ENCODE results near the gene JAG2.
A peak's percentile ranks its signal among the peaks of the same experiment; 100 is the strongest.

JAG2 gene

GRCh38 chr14:105180592-105181548, 12.3 kb upstream of the JAG2 start, which contains the start of gene NUDT14:
Gene NUDT14, minus strand, starts transcription at chr14:105181312. Its CDS starts 103 bp downstream, at chr14:105181209.
- peak; percentile 72 for DNase-seq

DNA sequence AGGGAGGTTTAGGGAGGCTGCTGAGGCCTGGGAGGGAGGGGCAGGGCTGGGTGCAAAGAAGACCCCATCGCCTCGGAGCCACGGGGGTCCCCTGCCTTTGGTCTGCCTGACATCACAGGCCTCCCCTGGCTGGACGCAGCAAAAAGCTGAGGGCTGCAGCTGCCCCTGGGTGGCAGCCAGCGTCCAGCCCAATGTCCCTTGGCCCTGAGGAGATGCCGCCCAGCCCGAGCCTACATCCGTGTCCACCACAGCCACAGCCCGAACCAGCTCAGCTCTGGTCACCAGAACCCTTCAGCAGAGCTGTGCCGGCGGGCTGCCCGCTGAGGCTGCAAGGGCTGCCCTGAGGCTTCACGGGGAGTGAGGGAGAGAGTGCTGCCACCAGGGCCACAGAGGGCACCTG, 10.6 kb upstream of the JAG2 start:
- peak; percentile 23 for DNase-seq

DNA sequence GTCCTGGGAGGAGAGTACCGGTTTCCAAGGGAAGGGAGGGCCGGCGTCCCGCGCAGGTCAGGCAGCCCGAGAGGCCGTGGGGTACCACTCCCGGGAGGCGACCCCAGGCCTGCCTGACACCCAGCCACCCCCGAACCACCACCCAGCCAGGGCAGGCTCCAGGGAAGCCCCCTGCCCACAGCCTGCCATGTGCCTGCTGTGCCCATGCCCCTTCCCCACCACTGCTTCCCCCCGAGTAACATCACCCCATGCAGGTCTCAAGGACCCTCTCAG, 10.2 kb upstream of the JAG2 start:
- DNase-seq = no peak

DNA sequence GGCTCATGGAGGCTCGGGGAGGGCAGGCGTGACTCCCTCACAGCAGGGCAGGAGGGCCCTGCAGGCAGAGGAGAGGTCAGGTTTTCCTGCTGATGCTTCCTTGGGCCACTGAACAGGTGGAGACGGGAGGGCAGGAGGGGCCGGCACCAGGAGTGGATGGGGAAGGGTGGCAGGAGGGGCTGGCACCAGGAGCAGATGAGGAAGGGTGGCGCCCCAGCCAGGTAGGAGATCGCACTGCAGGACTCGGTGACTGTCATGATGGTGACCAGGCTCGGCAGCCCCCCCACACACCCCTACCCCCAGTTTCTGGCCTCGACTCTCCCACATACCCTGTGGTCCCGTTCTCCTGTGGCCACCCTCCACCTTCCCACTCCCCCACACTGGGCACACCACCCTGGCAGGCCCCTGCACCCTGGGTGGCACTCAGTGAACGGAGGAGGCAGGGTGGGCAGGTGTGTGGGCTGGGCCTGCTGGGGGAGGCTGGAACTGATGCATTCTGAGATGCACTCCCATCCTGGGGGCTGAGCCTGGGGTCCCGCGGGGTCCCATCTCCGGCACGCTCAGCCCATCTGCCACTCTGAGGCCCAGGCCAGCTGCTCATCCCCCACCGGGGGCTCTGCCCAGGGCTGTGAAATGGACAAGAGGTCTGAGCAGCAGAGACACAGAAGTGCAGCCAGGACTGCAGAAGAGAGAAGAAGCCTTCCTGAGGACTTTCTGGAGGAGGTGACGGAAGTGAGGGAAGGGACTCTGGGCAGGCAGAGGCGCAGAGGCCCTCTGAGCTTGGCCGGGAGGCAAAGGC, 9.7 kb upstream of the JAG2 start:
- DNase-seq = peak; percentile 52

GRCh38 chr14:105177082-105177481, 8.5 kb upstream of the JAG2 start:
- no peak for DNase-seq

- no peak for DNase-seq
These were observed 7.9 kb upstream of the JAG2 start for GRCh38 chr14:105176513-105176912.

- DNase-seq = no peak
These were observed 5.6 kb upstream of the JAG2 start for GRCh38 chr14:105173901-105174894.

DNA sequence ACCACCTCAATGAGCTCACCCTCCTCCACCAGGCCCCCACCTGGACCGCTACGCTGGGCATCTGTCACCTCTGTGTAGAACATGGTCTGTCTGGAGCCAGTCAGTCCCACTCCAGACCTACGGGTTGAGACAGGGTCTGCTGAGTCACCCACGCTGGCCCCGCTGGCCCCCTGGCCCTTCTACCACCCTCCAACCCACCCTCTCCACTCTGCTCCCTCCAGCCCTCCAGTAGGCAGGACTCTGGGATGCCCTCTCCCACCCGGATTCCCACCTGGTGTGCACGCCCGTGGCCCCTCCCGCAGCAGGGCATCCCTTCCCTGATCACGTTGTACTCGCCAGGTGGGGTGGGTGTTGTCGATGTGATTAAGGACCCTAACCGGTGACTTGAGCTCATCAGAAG, 4.6 kb upstream of the JAG2 start:
- DNase-seq = no peak

DNA sequence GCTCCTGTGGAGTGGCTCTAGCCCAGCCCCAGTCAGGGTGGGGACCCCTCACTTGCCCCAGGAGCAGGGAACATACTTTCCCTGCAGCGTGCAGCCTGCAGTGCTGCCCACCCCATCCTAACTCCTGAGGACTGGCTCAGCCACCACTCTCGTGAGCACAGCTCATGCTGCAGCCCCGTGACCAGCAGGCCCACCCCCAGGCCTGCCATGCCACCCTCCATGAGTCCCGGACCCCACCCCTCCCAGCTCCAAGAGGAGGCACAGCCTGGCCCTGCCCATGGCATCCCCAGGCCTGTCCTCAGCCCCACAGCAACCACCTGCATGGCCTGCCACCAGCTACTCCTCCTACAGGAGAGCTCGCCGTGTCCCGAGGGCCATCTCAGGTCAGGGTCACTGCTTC, 3.9 kb upstream of the JAG2 start:
- DNase-seq = no peak

GRCh38 chr14:105171004-105171673, 2.6 kb upstream of the JAG2 start:
- DNase-seq = peak; percentile 80

GRCh38 chr14:105169776-105170655, 1.4 kb upstream of the JAG2 start:
- DNase-seq = peak; percentile 54

- no peak for DNase-seq
These were observed 467 bp upstream of the JAG2 start for GRCh38 chr14:105168979-105169507.

- DNase-seq = no peak
These were observed 519 bp downstream of the JAG2 start for GRCh38 chr14:105168093-105168420.

DNA sequence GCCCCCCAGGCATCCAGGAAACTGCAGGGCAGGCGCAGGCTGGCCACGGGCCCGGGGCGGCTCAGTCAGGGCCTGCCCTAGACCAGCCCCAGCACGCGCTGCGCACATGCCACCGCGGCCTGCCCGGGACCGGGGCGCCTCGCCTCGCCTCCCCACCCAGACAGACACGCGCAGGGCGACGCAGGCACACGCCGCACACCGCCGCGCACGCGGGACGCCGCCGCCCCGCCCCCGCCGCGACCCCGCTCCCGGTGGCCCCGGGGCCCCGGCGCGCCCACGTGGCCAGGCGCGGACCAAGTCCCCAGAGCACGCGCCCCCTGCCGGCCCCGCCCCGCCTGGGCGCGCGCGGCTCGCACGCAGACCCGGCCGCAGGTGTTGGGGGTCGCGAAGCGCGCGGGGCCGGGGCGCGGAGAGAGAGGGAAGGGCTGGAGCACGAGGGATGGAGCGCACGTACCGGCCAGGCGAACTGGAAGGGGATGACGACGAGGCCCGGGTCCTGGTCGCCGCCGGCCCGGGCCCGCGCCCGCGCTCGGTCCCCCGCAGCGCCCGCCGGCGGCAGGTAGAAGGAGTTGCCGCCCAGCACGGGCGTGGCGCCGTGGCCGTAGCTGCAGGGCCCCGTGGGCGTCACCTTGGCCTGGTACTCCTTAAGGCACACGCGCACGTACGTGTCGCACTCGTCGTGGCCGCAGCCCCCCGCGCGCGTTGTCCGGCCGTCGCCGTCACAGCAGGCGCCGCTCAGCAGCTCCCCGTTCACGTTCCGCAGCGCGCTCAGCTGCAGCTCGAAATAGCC, 1.1 kb downstream of the JAG2 start:
- no peak for DNase-seq

DNA sequence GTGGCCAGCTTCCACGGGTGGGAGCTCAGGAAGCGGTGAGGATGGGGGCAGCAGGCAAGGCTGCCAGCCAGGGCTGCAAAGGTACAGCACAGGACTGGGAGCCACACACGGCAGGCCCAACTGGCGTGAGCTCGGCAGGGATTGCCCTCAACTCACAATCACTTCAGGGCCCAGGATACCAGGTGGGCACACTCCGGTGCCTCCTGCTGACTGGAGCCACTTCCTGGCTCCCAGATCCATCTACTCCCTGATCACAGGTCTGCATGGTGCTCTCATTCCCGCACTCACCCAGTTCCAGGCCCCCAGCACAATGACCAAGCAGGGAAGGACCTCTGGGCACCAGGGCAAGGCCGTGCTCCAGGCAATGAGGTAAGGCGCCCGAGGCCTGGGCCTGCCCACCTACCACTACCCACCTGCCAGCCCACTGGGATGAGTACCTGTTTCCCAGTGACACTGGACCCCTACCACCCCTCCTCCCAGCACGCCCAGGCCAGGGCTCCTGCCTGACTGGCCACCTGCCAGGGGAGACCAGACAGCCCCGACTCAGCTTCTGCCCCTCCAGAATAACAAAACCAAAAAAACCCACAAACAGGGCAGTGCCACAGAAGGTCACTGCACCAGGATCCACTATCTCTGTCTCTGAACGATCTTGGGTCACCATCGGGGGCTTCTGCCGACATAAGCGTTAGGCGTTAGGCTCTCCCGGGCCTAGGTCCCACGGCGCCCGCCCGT, 1.8 kb downstream of the JAG2 start:
- DNase-seq = no peak

DNA sequence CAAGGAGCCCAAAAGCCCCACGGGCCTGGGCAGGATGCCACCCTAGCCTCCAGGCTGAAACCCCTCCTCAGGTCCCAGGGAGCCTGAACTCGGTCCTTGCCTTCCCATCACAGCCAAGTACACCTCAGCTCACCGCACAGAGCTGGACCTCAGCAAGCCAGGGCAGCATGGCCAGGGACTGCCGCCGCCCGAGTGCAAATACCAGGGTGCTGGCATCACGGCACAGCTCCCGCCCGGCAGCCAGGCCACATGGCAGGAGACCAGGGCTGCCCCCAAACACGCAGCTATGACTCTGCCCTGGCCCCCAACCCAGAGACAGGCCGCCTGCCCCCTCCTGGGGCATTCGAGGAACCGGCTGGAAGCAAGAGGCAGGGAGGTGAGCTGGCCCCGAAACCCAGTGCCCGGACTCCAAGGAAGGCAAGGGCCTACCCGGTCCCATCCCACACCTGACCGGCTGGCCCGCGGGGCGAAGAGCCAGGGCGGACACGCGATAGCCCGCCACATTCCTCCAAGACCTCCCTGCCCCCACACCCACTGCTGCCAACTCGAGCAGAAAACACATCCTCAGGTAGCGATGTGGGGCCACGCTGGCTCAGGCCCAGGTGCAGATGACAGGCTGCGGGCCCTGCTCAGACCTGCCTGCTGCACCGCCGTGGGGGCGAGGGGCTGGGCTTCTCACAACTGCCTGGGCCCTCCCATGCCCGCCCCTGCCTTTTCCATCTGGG, 2.7 kb downstream of the JAG2 start:
- DNase-seq = no peak

- DNase-seq = peak; percentile 87
These were observed 3.4 kb downstream of the JAG2 start for GRCh38 chr14:105165134-105165704.

DNA sequence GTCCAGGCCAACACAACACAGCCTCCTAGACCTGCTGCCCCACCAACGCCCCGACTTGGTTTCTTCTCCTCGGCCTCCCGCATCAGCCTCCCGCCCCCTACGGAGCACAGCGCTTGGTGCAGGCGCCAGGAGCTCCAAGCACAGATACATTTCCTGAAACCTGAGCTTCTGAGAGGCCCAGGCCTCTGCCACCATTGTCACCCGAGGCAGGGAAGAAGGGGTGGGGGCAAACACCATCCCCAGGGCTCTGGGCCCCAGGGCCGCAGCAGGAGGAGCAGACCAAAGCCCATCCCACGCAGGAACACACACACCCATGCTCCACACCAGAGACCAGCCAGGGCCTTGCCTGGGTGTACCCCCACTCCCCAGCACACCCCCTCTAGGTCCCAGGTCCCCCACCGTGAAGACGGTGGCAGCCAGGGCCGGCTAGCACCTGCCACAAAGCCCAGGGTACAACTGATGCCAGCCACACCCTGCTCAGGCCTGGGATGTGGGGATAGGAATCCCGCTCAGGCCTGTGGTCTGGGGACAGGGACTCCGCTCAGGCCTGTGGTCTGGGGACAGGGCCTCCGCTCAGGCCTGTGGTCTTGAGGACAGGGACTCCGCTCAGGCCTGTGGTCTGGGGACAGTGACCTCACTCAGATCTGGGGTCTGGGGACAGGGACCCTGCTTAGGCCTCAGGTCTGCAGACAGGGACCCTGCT, 5.4 kb downstream of the JAG2 start:
- peak; percentile 91 for DNase-seq
